ENCODE results near the gene C3orf33. TPM values are rescaled to one million over a fixed set of nuclear protein-coding genes. Genes with fewer than 3 reads are reported as not detected.

Gene C3orf33
- total and polyA plus RNA-seq, 9 of the 15 experiments (the other 6 are each of a cell fraction or from before 2014, with no cell fraction given) = 4.1 to 10.2 (median 6.0) TPM

GRCh38 chr3:155854141-155854940 lies 48.3 kb upstream of the C3orf33 start, which contains the start of gene SLC33A1 (continued):
- TF ChIP-seq SIX5 (IDR thresholded peaks at IDR 0.05; ENCODE audit: borderline replicate concordance in 1 of 2, insufficient read depth in 1 of 2, low read depth in 1 of 2, low read length in 2 of 2) = peak; percentile 27 to 40; a peak in 2 of 4 replicates
- no peak for TF ChIP-seq ZNF316 (IDR thresholded peaks at IDR 0.05)
- TF ChIP-seq ZNF740 (CRISPR knock-in tag; IDR thresholded peaks at IDR 0.05) = no peak
- no peak for TF ChIP-seq ZNF740 (tag; IDR thresholded peaks at IDR 0.05)
- no peak for TF ChIP-seq ZNF445 (CRISPR knock-in tag; IDR thresholded peaks at IDR 0.05; ENCODE audit: low read depth)
- peak; percentile 75 for TF ChIP-seq GTF2E2 (tag; IDR thresholded peaks at IDR 0.05)
- TF ChIP-seq USF1 (CRISPR knock-in tag; IDR thresholded peaks at IDR 0.05) = peak; percentile 99
- no peak for TF ChIP-seq PHB2 (IDR thresholded peaks at IDR 0.05; ENCODE audit: low read depth)
- no peak for TF ChIP-seq MXD1 (CRISPR knock-in tag; IDR thresholded peaks at IDR 0.05; ENCODE audit: borderline replicate concordance, poor library complexity, severe bottlenecking)
- no peak for TF ChIP-seq ZFP30 (CRISPR knock-in tag; IDR thresholded peaks at IDR 0.05; ENCODE audit: borderline replicate concordance)
- TF ChIP-seq STAT6 (CRISPR knock-in tag; IDR thresholded peaks at IDR 0.05) = 0 out of 2 replicates have a peak, but pooled peaks have one; percentile 16
- no peak for TF ChIP-seq ZNF551 (CRISPR knock-in tag; IDR thresholded peaks at IDR 0.05)
- TF ChIP-seq PURB (CRISPR knock-in tag; IDR thresholded peaks at IDR 0.05; ENCODE audit: low read depth) = no peak
- TF ChIP-seq TGIF2 (CRISPR knock-in tag; IDR thresholded peaks at IDR 0.05) = no peak
- no peak for TF ChIP-seq NFXL1 (CRISPR knock-in tag; IDR thresholded peaks at IDR 0.05)
